HG03342 (cell line): Measurements from ENCODE around the gene PTDSS2.

Experiments
- ATAC-seq: cut with Tn5 transposase; IDR thresholded peaks from one replicate; pipeline ENCODE4 v1.9.1; 2021; ENCODE audit warnings: mild to moderate bottlenecking, moderate library complexity; ENCODE audit not compliant: unreplicated experiment

The PTDSS2 gene

DNA sequence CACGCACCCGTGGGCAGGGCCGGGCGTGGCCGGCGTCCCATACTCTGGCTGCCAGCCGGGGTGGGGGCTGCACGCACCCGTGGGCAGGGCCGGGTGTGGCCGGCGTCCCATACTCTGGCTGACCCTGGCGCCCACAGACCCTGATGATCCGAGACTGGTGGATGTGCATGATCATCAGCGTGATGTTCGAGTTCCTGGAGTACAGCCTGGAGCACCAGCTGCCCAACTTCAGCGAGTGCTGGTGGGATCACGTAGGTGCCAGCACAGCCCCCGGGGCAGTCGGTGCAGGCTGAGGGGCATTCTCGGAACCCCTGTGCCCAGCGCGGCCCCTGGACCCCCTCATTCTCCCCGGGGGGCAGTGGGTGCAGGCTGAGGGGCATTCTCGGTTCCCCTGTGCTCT, 38.0 kb downstream of the PTDSS2 start:
- ATAC-seq: no peak

DNA sequence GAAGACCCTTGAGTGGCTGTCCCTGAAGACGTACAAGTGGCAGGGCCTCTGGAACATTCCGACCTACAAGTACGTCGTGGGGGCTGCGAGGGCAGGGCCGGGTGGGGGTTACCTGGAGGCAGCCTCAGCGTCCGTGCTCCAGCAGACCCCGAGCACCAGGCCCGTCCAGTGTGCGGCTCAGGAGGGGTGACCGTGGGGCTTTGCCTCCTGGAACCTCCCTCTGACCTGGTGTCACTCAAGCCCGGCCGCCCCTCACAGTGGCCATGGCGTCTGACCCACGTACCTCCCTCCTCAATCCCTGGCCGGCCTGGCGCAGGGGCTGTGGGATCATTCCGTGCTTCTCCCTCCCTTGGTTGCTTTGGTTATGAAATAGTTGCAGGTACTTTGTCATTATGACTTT, 38.5 kb downstream of the PTDSS2 start:
- ATAC-seq: no peak

DNA sequence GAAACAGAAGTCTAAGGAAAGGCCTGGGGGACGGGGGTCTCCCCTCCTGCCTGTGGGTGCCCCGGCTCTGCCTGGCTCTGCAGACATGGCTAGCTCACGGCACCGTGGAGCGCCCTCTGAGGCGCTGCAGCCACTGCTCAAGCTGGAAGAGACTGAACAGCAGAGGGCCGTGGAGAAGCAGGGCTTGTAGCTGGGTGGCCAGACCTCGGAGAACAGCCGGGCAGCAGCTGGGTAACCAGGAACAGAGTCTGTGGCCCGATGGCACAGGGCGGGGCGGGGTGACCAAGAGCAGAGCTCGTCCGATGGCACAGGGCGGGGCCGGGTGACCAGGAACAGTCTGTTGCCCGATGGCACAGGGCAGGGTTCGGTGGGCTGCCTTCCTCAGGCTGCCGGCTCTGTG, 38.9 kb downstream of the PTDSS2 start:
- ATAC-seq: no peak

DNA sequence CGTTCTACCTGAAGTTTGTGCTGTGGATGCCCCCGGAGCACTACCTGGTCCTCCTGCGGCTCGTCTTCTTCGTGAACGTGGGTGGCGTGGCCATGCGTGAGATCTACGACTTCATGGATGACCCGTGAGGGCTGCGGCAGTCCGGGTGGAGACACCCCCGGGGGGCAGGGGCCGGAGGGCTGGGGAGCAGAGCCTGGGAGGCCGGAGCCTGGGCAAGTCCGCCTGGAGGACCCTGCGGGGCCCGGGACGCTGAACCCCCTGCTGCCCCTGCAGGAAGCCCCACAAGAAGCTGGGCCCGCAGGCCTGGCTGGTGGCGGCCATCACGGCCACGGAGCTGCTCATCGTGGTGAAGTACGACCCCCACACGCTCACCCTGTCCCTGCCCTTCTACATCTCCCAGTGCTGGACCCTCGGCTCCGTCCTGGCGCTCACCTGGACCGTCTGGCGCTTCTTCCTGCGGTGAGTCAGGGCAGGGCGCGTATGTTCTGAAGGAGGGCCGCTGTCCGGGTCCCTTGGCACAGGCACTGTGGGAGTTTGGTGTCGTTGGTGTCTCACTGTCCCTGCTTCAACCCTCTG, 39.6 kb downstream of the PTDSS2 start:
- no peak for ATAC-seq

DNA sequence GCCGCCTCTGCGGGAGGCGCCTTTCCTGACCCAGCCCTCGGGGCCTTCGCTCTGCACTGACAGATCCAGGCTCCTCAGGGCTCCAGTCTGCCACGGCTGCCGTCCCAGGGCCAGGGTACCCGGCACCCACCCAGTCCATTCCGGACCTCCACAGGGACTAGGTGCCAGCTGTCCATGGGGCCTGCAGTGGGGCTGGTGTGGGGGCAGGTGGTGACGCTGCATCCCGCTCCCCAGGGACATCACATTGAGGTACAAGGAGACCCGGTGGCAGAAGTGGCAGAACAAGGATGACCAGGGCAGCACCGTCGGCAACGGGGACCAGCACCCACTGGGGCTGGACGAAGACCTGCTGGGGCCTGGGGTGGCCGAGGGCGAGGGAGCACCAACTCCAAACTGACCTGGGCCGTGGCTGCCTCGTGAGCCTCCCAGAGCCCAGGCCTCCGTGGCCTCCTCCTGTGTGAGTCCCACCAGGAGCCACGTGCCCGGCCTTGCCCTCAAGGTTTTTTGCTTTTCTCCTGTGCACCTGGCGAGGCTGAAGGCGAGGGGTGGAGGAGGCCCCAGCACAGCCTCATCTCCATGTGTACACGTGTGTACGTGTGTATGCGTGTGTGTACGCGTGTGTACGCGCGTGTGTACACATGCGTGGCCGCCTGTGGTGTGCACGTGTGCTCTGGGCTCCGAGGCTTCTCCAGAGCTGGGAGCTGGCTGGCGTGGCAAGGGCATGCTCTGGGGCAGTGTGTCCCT, 40.3 kb downstream of the PTDSS2 start:
- no peak for ATAC-seq

DNA sequence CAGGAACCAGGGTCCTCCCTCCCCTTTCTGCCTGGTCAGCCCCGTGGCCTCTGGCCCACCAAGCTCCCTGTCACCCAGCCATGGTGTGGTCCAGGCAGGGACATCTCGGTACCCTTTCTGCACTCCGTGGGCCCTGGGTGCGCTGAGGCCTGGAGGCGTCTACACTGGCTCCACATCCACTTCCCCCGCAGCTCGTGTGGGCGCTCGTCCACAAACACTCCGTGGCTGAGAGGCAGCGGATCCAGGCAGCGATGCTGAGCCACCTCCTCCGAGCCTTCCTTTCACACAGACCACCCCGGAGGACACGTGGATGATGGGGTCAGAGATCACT, 40.8 kb downstream of the PTDSS2 start:
- no peak for ATAC-seq

DNA sequence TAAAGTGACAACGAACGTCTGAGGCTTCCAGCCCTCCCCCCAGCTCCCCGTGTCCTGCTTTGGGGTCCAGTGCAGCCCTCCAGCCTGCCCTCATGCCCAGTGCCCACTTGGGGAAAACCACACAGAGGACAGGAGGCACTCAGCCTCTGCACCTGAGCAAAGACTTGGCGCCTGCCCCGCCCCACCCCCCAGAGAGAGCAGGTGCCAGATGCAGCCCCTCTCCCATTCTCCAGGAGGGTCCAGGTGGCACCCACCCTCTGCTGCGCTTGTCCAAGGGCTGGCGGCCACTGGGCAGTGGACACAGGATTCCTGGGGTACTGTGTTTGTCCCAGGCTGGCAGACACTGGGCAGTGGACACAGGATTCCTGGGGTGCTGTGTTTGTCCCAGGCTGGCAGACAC, 41.3 kb downstream of the PTDSS2 start:
- ATAC-seq: no peak

DNA sequence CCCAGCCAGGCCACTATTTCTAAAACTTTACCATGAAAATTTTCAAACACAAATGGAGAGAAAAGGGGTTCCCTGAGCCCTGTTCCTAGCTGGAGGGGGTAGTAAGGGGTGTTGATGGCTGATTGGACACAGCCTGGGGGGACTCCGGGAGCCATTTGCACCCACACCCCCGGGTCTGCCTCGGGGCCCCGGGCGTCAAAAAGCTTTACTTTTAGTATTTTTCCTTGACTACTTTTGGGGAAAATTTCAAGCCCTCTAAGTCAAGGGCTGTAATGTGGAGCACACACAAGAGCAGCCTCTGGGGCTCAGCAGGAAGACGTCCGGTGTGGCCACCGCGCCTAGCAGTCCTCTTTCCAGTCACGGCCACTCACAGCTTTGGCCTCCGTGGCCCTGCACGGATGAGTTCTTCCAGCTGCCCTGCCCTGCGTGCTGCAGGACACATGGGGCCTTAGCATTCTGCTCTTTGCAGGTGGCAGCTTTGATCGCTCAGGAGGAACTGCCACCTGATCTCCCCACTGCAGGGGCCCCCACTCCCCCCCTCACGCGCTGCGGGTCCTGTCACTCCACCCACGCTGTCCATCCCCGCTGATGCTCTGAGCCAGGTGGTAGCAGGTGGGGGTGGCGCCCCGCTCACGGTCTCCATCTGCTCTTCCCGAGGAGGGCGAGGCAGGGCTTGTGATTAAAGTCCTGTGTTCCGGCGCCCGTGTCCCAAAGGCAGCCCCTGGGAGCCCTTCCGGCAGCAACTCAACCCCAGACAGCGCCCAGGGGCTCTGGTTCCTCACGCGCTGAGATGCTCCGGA, 42.5 kb downstream of the PTDSS2 start:
- no peak for ATAC-seq

DNA sequence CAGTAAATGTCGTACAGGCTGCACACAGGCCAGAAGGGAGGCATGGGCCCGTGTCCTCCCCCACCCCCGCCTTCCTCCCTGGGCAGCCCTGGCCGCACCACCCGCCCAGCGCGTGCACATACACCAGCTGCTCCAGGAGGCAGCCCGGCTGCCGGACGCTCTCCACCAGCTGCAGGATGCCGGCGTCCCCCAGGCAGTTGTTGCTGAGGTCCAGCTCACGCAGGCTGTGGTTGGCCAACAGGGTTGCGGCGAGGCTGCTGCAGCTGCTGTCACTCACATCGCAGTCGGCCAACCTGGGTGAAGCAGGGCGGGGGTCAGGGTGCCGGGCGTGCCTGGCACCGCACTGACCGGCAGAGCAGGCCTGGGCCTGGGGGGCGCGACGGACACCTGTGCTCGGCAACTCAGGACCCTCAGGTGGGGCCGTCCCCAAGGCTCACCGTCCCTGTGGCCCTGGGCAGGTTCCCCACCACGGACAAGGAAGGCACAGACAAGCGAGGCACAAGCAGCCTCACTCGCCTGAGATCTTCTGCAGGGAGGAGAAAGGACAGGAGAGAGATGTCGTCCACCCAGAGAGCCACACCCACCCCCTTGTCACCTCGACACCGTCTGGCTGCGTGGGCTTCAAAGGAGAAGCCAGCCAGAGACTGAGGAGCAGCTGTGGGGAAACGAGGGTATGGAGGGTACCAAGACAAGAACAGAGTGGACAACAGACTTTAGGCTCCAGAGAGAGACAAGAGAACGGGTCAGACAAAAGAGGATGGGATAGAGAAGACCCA, 44.9 kb downstream of the PTDSS2 start:
- ATAC-seq: no peak

DNA sequence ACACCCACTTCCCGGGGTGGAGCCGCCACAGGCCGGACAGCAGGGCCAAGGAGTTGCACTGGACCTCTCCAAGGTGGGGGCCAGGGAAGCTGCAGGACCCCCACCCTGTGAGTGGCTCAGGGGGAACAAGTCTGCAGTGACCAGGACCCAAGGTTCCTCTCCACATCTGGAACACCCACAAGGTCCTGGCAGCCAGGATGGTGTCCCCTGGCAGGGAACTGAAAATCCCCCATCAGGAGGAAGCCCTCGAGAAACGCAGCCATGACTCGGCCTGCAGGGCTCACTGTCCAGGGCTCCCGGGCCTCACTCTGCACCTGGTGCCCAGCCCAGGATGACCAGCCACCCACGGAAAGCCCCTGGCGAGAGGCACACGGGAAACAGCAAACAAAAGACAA, 45.5 kb downstream of the PTDSS2 start:
- no peak for ATAC-seq

DNA sequence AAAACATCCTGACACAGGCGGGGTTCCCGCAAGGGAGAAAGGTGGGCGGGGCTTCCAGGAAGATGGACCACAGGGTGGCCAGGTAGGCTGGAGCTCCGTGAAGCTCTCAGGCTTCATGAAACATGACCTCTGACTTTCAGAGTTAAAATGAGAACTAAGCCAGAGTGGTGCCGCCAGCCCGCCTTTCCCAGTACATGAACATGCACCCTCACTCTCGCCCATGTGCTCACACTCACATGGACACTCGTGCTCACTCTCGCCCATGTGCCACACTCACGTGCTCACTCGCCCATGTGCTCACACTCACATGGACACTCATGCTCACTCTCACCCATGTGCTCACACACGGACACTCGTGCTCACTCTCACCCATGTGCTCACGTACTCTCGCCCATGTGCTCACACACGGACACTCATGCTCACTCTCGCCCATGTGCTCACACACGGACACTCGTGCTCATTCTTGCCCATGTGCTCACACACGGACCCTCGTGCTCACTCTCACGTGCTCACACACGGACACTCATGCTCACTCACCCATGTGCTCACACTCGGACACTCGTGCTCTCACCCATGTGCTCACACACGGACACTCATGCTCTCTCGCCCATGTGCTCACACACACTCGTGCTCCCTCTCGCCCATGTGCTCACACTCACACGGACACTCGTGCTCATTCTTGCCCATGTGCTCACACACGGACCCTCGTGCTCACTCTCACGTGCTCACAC, 46.9 kb downstream of the PTDSS2 start:
- no peak for ATAC-seq

DNA sequence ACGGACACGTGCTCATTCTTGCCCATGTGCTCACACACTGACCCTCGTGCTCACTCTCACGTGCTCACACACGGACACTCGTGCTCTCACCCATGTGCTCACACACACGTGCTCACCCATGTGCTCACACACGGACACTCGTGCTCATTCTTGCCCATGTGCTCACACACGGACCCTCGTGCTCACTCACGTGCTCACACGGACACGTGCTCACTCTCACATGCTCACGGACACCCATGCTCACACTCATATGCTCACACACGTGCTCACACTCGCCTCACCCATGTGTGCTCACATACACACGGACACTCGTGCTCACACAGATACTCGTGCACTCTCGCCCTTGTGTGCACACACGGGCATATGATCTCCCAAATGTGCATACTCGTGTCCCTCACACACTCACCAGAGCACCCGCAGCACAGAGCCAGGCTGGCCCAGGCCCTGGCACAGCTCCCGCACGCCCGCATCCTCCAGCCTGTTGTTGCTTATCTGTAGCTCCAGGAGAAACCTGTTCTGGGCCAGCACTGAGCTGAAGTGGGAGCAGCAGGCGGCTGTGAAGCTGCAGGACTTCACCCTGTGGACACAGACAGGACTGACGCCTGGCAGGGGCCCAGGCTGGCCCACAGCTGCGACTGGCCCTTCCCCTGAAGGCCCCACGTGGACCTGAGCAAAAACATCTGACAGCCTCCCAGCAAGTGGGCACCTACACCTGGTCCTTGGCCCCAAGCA, 47.7 kb downstream of the PTDSS2 start:
- ATAC-seq: no peak

DNA sequence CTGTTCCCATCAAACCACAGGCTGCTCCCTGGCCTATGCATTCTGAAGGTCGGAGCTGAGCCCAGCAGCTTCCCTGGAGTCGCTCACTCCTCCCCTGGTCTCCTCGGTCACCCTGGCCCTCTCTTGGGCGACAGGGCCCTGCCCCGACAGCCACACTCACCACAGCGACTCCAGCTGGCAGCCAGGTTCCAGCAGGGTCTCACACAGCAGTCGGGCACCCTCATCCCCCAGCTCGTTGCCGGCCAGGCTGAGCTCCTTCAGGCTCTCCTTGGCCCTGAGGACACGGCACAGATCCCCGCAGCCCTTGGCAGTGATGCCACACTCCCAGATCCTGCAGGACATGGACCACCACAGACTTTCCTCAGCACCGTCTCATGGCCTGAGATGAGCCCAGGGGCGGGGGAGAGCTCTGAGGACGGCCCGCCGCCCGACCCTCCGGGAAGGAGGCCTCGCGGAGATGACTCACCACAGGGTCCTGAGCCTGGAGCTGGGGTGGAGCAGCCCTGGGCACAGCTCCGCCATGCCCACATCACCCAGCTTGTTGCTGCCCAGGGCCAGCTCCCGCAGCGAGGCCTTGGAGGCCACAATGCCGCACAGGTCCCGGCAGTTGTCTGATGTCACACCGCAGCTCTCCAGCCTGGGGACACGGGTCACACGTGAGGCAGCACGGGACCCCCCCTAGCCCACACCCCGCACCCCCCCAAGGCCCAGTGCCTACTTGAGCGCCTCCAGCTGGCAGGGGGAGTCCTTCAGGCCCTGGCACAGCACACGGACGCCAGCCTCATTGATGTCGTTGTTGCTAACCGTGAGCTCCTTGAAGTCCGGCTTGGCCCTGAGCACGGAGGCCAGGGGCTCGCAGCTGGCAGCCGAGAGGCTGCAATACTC, 48.5 kb downstream of the PTDSS2 start:
- ATAC-seq: no peak

DNA sequence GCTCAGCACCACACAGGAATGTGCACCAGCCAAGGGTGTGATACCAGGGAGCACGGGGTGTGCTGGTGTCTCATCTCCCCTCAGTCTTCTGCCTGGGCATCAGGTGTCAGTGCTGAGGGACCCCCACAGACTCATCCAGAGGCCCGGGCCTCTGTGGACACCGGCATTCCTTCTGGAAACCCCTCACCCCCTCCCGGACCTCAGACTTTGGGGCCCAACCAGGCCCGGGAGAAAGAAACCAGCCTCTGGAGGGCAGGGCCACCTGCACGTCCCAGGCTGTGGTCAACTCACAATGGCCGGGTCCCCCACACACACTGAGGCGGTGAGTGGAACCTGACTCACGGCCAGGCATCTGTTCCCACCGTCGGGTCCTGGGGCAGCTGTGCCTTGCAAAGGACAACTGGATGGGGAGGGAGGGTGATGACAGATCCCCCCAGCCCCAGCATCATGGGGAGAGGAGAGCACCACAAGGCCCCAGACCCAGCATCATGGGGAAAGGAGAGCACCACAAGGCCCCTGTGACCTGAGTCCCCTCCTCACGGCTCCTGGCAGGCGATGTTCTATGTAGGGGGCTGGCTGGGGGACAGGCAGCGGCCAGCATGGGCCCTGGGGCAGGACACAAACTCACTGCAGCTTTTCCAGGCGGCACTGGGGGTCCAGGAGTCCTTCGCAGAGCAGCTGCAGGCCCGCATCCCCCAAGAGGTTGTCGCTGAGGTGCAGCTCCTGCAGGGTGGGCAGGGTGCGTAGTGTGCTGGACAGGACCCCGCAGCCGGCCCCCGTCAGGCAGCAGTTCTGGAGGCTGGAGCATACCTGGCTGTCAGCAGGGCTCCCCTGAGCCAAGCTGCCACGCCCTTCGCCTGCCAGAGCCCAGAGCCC, 49.4 kb downstream of the PTDSS2 start:
- no peak for ATAC-seq

DNA sequence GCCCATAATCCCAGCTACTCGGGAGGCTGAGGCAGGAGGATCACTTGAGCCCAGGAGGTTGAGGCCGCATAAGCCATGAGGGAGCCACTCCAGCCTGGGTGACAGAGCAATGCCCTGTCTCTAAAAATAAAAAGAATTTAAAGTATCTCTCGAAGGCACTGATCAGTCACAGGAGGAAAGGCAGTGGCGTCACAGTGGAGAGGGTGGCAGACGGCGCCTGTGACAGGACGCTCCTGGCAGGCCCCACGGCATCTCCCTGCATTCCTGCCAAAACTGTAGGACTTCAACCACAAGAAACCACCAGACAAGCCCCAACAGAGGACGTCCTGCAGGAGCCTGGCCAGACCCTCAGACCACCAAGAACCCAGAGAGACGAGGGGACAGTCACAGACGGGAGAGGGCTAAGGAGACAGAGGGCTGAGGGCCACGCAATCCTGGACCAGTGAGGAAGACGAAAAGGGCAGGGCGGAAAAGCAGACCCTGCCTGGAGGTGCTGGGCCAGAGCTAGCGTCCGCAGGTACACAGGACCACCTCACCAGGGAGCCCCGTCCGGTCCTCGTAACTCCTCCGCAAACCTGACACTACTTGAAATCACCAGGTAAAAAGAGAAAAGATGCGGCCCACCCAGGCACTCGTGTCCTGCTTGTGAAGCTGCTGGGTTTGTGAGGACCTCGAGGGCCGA, 51.1 kb downstream of the PTDSS2 start:
- ATAC-seq: no peak

DNA sequence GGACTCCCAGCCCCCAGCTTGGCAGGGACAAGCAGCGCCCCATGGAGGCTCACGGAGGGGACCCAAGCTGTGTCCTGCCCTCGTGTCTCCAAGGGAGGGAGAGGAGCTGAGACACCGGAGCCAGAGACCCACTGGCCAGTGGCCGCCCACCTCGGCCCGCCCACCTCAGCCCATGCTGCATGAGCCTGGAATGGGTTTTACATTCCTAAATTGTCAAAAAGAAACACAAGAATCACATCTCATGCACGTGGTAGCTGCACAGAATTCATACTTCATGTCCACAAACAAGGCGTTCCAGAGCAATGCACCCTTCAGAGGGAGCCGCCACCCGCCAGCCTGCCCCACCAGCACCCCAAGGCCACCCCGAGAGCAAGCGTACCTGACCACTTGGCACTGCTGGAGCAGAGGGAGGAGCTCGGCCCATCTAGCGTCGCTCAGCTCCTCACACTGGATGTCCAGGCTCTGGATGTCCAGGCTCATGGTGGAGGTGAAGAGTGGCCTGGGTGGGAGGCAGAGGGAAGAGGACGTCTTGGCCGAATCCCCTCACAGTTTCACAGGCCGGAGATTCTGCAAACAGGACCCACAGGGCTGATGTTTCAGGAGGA, 51.7 kb downstream of the PTDSS2 start:
- no peak for ATAC-seq
